B cell (primary cell): ENCODE results near the gene MRRF. TPM values are rescaled to one million over a fixed set of nuclear protein-coding genes. Genes with fewer than 3 reads are reported as not detected.
A peak's percentile ranks its signal among the peaks of the same experiment; 100 is the strongest.

Experiments
- ATAC-seq: fragments of 200-7000 bp; cut with Tn5 transposase; one replicate; pipeline ENCODE4 v1.10.0; 2021; ENCODE audit warnings: low read depth, mild to moderate bottlenecking, moderate number of reproducible peaks, moderate library complexity
- CTCF ChIA-PET: fragments of 350-600 bp; sonication (Branson Sonifier 250); formaldehyde crosslinking; loops from one replicate; lab custom pipeline; 2021; ENCODE audit warnings: antibody characterized with exemption, inconsistent platforms; lab: Charles Lee
- POLR2A ChIA-PET: fragments of 350-600 bp; sonication (Branson Sonifier 250); formaldehyde crosslinking; loops from one replicate; lab custom pipeline; 2021; ENCODE audit warnings: antibody characterized with exemption; lab: Charles Lee
- DNase-seq: peaks from one replicate; pipeline ENCODE4 v3.0.0; 2013
- H2AFZ ChIP-seq: 2 replicates; pipeline ENCODE4 v1.6.1; 2012; ENCODE audit warnings: mild to moderate bottlenecking, low read depth, low read length; ENCODE audit not compliant: insufficient read depth, poor library complexity, severe bottlenecking
- H3K27ac ChIP-seq, 2 donors: 1 replicate in 1 of 2; 2 replicates in 1 of 2; pipeline ENCODE4 v1.5.1; 2012 to 2013; ENCODE audit warnings: low read length in 2 of 2, mild to moderate bottlenecking in 2 of 2, moderate library complexity in 1 of 2
- H3K27me3 ChIP-seq, 4 experiments: fragments of 200-600 bp in 1 of 4; sonication (generic) in 1 of 4; replicated peaks in 1 of 4; 1 replicate in 2 of 4; 2 replicates in 2 of 4; pipeline versions ENCODE4 v1.6.1 to v1.7.0; 2013 to 2016; ENCODE audit warnings: low read length in 3 of 4, mild to moderate bottlenecking in 2 of 4, mixed read lengths in 1 of 4, moderate library complexity in 1 of 4; ENCODE audit not compliant: insufficient read depth in 4 of 4, control insufficient read depth in 3 of 4; ENCODE audit errors: control extremely low read depth in 1 of 4
- H3K36me3 ChIP-seq, 2 experiments: replicated peaks in 1 of 2; 1 replicate in 1 of 2; 2 replicates in 1 of 2; pipeline versions ENCODE4 v1.6.1 to v1.7.1; 2013; ENCODE audit warnings: low read length in 1 of 2; ENCODE audit not compliant: insufficient read depth in 2 of 2, control insufficient read depth in 1 of 2; ENCODE audit errors: control extremely low read depth in 1 of 2, extremely low read depth in 1 of 2
- H3K4me1 ChIP-seq, 2 donors: fragments of 200-600 bp in 1 of 2; sonication (generic) in 1 of 2; 1 replicate in 1 of 2; 2 replicates in 1 of 2; pipeline versions ENCODE4 v1.5.1 to v1.6.1; 2013 to 2017; ENCODE audit warnings: low read length in 2 of 2; ENCODE audit not compliant: control insufficient read depth in 2 of 2, insufficient read depth in 2 of 2
- H3K4me2 ChIP-seq: replicated peaks from 2 replicates; pipeline ENCODE3; 2012; ENCODE audit warnings: mild to moderate bottlenecking, low read depth, low read length; ENCODE audit not compliant: poor library complexity, severe bottlenecking
- H3K4me3 ChIP-seq, 5 experiments: fragments of 200-600 bp in 1 of 5; sonication (generic) in 1 of 5; 1 replicate in 3 of 5; 2 replicates in 2 of 5; pipeline versions ENCODE4 v1.5.1 to v1.7.0; 2011 to 2016; ENCODE audit warnings: low read length in 4 of 5, mild to moderate bottlenecking in 4 of 5, low read depth in 2 of 5, control low read depth in 1 of 5, moderate library complexity in 1 of 5; ENCODE audit not compliant: insufficient read depth in 1 of 5; ENCODE audit errors: control extremely low read depth in 1 of 5, extremely low read depth in 1 of 5
- H3K79me2 ChIP-seq: fragments of 200-600 bp; sonication (generic); one replicate; pipeline ENCODE4 v1.6.0; 2016; ENCODE audit warnings: low read length; ENCODE audit not compliant: control insufficient read depth, insufficient read depth
- H3K9ac ChIP-seq: fragments of 200-600 bp; sonication (generic); 2 replicates; pipeline ENCODE4 v1.6.1; 2017; ENCODE audit warnings: mild to moderate bottlenecking, low read length, moderate library complexity
- H3K9me3 ChIP-seq, 3 donors: one replicate each; pipeline versions ENCODE4 v1.6.1 to v1.7.1; 2013; ENCODE audit warnings: low read length in 2 of 3; ENCODE audit not compliant: control insufficient read depth in 2 of 3, insufficient read depth in 1 of 3; ENCODE audit errors: control extremely low read depth in 1 of 3
- H4K20me1 ChIP-seq: 2 replicates; pipeline ENCODE4 v1.6.0; 2012; ENCODE audit warnings: mild to moderate bottlenecking, low read length; ENCODE audit not compliant: insufficient read depth, control insufficient read depth, poor library complexity, severe bottlenecking
- H3K27ac Mint-ChIP-seq: one replicate; pipeline ENCODE4 v1.8.0; 2021; ENCODE audit warnings: mixed read lengths
- H3K27me3 Mint-ChIP-seq: one replicate; pipeline ENCODE4 v1.8.0; 2021; ENCODE audit warnings: mixed read lengths
- H3K4me1 Mint-ChIP-seq: one replicate; pipeline ENCODE4 v1.8.0; 2021; ENCODE audit warnings: mixed read lengths
- H3K4me3 Mint-ChIP-seq: one replicate; pipeline ENCODE4 v1.8.0; 2021; ENCODE audit warnings: mixed read lengths
- H3K9me3 Mint-ChIP-seq: one replicate; pipeline ENCODE4 v1.8.0; 2022; ENCODE audit warnings: mixed read lengths; ENCODE audit not compliant: insufficient read depth
- EZH2 ChIP-seq: IDR thresholded peaks from 2 replicates; pipeline ENCODE4 v1.6.1; 2012; ENCODE audit warnings: borderline replicate concordance, low read depth, mild to moderate bottlenecking, moderate library complexity, low read length; ENCODE audit not compliant: insufficient read depth, poor library complexity, severe bottlenecking
- WGBS: methylation state at CpG from one replicate; pipeline ENCODE4 v1.1.5; 2013; ENCODE audit warnings: missing lambda C conversion rate; ENCODE audit not compliant: insufficient coverage; 5-methylcytosine and 5-hydroxymethylcytosine counted together
- intact Hi-C: fragments of 100-400 bp; cut with micrococcal nuclease; formaldehyde crosslinking; loops from one replicate; pipeline ENCODE4 v1.10.0; 2022
- polyA plus RNA-seq: library from polyadenylated mRNA; depleted of rRNA; stranded (reverse); fragments of >200 nt; gene quantifications from 2 replicates; pipeline ENCODE4 v1.2.3, GENCODE V29; 2012
- total RNA-seq, 2 donors: library from RNA; stranded (reverse); fragments of 120-200 nt in 1 of 2; gene quantifications; 1 replicate in 1 of 2; 2 replicates in 1 of 2; pipeline versions ENCODE4 v1.2.3 to v1.2.4, GENCODE V29; 2013 to 2022
- TF ChIP-seq, protein P1 (sequence below): fragments of 200-600 bp; IDR thresholded peaks from one replicate; pipeline ENCODE4 v1.8.0; 2022; ENCODE audit warnings: antibody characterized with exemption, mild to moderate bottlenecking

The MRRF gene
- total and polyA plus RNA-seq, 2 donors (not counting 1 experiment from before 2014, with no cell fraction given) = 38.6 to 44.9 TPM

DNA sequence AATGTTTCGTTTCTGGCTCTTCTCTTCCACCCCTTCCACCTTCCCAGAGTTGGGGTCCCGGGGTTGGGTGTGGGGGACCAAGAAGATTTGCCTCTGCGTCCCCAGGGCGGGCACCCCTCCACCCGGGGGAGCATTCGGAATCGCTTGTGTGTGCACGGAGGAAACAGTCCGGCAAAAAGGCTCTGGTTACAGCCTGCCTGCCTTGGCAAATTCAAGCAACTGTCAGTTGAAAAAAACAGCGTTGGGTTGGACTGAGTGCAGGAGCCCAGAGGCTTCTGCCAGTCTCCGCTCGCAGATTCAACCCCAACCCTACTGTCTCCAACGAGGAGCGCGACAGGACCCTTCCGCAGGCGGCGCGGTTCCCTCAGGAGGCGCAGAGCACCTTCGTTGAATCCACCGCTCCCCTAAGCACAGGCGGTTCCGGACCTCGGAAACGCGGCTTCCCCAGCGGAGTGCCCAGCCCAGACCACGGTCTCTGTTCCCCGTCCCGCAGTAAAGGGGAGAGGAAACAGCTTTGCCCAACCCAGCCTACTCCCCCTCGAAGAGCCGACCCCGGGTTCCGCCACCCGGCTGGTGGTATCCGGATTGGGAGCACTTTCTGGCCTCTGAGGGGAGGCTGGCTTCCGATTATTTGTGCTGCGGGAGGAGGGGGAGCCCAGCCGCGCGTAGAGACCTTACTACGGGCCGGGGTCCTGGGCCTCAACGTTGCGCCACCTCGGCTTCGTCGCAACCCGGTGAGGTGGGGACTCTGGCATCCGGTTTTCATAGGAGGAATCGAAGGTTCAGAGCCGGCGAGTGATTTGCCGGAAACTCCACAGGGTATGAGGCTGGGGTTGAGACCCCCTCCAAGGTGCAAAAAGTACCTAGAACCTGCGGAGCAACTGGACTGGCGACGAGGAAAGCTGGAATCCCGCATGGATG, 45.5 kb upstream of the MRRF start:
- Histone ChIP-seq H3K9ac (peak overlapping the region; percentile 56), H3K9me3 (peaks cover 0 to 28% (median 0%) of the 10 kb centered on the region in 3 donors), H2AFZ (peak overlapping the region; percentile 36), H3K36me3 (no peaks in the 10 kb centered on the region), H3K4me3 (peak overlapping the region in 4 of 5 experiments; percentile 19 to 37 (median 36)), H3K27me3 (peaks cover 0 to 88% (median 59%) of the 10 kb centered on the region in 4 experiments), H3K4me2 (peak overlapping the region; percentile 80), H4K20me1 (no peaks in the 10 kb centered on the region), H3K27ac (no peak overlapping the region), H3K4me1 (peaks cover 36 to 42% of the 10 kb centered on the region in 2 donors), H3K79me2 (no peaks in the 10 kb centered on the region)
- H3K27ac Mint-ChIP-seq = no peak overlapping the region
- H3K4me3 Mint-ChIP-seq = peak overlapping the region; percentile 80
- TF ChIP-seq EZH2 = peak; percentile 49
- TF ChIP-seq, protein P1, sequence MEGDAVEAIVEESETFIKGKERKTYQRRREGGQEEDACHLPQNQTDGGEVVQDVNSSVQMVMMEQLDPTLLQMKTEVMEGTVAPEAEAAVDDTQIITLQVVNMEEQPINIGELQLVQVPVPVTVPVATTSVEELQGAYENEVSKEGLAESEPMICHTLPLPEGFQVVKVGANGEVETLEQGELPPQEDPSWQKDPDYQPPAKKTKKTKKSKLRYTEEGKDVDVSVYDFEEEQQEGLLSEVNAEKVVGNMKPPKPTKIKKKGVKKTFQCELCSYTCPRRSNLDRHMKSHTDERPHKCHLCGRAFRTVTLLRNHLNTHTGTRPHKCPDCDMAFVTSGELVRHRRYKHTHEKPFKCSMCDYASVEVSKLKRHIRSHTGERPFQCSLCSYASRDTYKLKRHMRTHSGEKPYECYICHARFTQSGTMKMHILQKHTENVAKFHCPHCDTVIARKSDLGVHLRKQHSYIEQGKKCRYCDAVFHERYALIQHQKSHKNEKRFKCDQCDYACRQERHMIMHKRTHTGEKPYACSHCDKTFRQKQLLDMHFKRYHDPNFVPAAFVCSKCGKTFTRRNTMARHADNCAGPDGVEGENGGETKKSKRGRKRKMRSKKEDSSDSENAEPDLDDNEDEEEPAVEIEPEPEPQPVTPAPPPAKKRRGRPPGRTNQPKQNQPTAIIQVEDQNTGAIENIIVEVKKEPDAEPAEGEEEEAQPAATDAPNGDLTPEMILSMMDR = no peak
- intact Hi-C loops = no loop called here
- WGBS = 1% methylated on average over 53 of the region's 59 CpGs
- ATAC-seq (peak; percentile 36), DNase-seq (no peak)
- no peaks in the 10 kb centered on the region for H3K9me3 Mint-ChIP-seq
- ChIA-PET POLR2A (no interaction called here), CTCF (no interaction called here)
- peaks cover 34% of the 10 kb centered on the region for H3K4me1 Mint-ChIP-seq
- peaks cover 88% of the 10 kb centered on the region for H3K27me3 Mint-ChIP-seq
